ENCODE measurements around the gene FHOD3.

FHOD3 gene

DNA sequence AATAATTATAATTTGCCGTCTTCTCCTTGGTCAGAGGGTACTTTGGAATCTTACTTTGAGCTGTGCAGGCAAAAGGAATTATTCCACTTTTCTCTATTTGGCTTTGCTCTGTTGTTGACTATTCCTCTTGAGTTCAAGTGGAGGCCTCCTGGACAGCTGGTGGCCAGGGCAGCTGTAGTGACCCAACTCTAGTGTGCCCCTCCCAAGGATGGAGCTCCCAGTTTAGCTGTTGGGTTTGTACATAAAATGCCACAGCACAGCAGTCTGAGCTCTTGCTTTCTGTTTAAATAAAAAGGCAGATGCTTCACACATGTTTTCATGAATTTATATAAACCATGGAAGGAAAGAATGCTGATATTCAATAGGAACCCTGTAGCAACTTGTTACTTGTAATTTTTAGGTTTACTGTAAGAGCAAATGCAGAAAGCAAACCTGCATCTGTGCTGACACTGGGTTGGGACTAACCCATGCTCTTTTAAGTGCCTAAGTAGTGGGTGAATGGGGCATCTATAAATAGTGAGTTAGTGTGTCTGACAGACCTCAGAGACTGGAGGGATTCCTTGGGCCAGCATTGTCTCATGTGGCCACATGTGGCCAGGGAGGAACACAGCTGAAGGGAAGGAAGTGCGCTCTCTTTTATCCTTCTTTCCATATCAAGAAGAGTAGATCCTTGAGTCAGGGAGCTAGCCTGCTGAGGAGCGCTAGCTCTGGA, 121.8 kb downstream of the FHOD3 start:
- in situ Hi-C loops (cut with MboI; ENCODE audit: low pct_unique_long_range_greater_than_20kb, low sequenced_read_pairs), result no loop called here
- DNase-seq, result no peak

DNA sequence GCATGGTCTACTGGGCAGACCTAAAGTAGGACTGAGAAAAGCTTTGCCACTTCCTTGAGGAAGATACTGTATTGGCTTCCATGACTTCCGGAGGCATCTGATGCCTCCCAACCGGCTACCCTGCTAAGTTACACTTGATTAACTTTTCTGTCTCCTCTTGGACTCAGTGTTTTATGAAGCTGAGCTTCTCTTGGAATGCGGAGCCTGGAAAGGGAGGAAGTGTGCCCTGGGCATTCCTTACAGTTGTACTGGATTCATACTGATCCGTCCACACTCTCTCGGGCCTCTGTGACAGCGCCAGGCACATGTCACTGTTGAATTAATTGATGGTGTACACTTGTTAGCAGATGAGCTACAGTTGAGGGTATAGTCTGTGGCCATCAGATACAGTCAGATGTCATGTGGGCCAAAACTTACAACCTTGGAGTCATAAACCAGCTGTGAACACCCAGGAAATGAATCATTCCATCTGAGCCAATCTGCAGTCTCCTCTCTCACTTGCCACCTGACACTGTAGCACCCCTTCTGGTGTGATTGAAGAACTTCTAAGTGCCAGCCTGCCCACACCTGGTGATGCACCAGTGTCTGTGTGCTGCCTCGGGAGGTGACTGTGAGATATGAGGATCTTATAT, 122.5 kb downstream of the FHOD3 start:
- in situ Hi-C loops (cut with MboI; ENCODE audit: low pct_unique_long_range_greater_than_20kb, low sequenced_read_pairs), result no loop called here
- no peak for DNase-seq

DNA sequence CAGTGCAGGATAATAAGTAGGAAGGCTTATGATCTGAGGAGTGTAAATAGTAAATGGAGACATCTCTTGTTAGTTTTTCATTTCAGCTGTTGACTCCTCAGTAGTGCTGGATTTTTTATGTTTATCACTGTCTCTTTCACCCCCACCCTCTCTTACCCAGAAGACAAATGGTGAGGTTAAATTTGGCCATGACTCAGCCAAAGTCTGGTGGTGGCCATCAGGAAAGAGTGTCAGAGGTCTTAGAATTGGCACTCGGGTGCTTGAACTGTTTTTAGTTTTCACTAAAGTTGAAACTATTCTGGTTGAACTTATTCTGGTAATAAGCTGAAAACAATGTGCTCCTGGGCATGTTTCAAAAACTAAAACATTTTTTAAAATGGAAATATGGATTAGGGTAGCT, 123.3 kb downstream of the FHOD3 start:
- in situ Hi-C loops (cut with MboI; ENCODE audit: low pct_unique_long_range_greater_than_20kb, low sequenced_read_pairs), result no loop called here
- DNase-seq, result no peak

DNA sequence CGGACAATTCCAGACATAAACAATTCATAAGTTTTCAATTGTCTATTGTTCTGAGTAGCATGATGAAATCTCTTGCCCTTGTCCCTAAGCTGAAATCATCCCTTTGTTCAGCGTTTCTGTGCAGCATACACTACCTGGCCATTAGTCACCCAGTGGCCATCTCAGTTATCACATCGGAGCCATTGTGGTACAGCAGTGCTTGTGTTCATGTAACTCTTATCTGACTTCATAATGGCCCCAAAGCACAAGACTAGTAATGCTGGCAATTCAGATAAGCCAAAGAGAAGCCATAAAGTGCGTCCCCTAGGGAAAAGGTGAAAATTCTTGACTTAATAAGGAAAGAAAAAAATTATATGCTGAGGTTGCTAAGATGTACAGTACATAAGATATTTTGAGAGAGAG, 127.2 kb downstream of the FHOD3 start:
- in situ Hi-C loops (cut with MboI; ENCODE audit: low pct_unique_long_range_greater_than_20kb, low sequenced_read_pairs), result no loop called here
- DNase-seq, result no peak

DNA sequence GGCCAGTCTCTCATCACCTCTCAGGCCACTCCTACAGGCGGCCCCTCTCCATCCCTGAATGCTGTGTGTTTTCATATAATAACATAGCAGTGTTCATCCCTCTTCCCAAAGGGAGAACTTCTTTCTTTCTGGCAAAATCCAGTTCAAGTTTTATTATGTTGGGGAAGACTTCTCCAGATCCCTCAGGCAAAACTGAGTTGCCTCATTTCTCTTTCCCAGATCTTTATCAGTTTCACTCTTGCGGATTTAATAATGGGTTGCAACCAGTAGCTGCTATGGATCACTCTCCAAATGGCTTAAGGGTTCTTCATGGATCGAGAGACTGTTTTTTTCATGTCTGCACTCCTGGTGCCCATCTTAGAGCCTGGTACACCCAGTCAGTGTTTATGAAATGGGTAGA, 129.9 kb downstream of the FHOD3 start:
- in situ Hi-C loops (cut with MboI; ENCODE audit: low pct_unique_long_range_greater_than_20kb, low sequenced_read_pairs), result no loop called here
- no peak for DNase-seq

DNA sequence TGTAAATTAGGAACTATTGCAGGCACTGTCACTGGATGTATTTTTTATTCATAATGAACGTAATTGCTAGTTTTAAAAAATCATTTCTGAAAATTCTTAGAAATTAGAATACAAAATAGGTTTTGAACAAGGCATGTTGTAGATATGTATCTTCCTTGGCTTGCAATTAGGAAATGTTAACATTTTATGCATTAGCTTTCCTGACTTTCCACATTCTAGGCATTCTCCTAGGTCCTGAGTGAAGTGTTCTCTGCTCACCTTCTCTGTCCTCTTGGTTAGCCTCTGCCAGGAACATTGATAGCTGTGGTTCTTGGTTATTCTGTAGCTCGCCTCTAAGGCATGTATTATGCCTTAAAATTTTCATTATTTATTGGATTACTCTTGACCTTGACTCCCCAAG, 130.3 kb downstream of the FHOD3 start:
- DNase-seq, result no peak
- in situ Hi-C loops (cut with MboI; ENCODE audit: low pct_unique_long_range_greater_than_20kb, low sequenced_read_pairs), result no loop called here

DNA sequence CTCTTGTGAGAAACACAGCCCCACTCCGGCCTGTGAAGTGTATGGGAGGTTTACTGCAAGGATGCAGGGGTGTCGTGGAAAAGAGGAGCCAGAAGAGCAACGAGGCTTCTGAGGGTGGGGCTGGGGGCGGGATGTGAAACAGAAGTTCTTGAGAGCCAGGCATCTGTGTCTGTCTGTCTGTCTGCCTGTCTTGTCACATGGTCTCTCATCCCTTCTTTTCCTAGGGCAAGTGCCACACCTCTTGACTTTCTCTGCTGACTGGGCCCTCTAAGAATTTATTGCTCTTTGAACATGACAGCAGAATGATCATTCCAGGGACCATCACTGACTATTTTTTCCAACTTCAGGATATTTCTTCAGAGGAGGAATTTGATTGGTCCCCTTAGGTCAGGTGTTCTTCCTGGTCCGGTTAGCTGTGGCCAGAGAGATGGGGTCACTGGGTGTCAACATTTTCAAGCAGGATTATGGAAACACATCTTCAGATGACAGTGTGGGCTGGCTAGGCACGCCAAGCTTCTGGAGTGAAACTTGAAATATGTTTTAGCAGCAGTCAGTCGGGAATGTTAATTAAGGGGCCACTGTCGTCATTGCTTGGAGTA, 131.0 kb downstream of the FHOD3 start:
- in situ Hi-C loops (cut with MboI; ENCODE audit: low pct_unique_long_range_greater_than_20kb, low sequenced_read_pairs), result no loop called here

DNA sequence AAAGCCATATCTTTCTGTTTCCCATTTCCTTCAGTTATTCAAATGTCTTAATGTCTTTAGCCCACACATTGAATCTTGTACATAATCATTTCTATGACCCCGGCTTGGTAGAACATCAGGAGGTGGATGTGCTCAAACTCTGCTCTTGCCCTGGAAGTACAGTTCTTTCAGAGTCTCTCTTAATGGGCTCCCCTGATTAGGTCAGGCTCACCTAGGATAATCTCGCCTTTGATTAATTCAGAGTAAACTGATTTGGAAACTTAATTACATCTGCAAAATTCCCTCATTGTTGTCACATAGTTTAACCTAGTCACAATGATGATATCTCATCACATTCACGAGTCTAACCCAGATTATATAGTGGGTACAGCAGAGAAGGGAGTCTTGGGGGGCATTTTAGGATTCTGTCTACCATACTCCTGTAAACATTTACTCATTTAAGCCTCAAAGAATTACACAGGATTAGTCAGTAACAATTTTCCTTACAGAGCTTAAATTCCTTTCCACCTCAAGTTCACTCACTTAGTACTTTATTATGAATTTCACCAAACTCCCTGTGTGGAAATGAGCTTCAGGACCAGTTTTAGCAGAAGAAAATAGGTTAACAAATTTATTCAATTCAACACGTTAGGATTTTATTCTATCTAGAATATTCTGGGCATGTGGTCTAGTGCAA, 135.5 kb downstream of the FHOD3 start:
- DNase-seq, result no peak
- in situ Hi-C loops (cut with MboI; ENCODE audit: low pct_unique_long_range_greater_than_20kb, low sequenced_read_pairs), result no loop called here

More for the DNA sequence above, 131.0 kb downstream of the FHOD3 start:
- DNase-seq, result no peak

DNA sequence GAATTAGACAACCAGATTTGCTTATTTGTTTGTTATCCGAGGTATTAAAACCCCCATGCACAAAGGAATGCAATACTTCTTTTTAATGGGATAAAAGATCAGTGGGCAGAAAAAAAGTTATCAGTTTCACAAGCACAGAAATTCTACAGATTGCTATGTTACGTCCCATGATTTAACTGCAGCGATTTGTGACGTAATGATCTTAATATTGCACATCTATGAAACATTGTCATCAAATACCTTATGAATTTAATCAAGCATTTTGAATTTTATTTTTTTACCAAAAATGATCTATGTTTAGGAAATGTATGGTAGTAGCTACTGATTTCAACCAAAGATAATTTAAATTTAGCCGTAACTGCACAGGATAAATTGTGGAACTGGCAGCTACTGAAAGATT, 138.9 kb downstream of the FHOD3 start:
- no peak for DNase-seq
- in situ Hi-C loops (cut with MboI; ENCODE audit: low pct_unique_long_range_greater_than_20kb, low sequenced_read_pairs), result no loop called here

DNA sequence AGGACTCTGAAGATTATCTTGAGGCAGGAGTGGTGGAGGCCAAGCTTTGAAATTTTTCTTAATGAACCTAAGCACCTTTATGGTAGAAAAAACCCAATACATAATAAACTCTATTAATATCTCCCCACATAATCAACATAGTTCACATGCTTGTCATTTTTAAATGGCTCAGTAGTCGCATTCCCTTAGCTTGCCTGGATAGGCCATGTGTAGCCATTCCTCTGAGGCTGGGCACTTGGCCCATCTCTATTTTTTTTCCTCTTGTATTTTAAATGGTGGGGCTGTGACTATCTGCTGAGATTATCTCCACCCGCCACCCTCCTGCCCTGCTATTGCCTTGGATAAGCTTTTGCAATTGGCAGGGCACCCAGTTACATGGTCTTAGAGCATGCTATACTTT, 143.1 kb downstream of the FHOD3 start:
- in situ Hi-C loops (cut with MboI; ENCODE audit: low pct_unique_long_range_greater_than_20kb, low sequenced_read_pairs), result no loop called here
- no peak for DNase-seq

DNA sequence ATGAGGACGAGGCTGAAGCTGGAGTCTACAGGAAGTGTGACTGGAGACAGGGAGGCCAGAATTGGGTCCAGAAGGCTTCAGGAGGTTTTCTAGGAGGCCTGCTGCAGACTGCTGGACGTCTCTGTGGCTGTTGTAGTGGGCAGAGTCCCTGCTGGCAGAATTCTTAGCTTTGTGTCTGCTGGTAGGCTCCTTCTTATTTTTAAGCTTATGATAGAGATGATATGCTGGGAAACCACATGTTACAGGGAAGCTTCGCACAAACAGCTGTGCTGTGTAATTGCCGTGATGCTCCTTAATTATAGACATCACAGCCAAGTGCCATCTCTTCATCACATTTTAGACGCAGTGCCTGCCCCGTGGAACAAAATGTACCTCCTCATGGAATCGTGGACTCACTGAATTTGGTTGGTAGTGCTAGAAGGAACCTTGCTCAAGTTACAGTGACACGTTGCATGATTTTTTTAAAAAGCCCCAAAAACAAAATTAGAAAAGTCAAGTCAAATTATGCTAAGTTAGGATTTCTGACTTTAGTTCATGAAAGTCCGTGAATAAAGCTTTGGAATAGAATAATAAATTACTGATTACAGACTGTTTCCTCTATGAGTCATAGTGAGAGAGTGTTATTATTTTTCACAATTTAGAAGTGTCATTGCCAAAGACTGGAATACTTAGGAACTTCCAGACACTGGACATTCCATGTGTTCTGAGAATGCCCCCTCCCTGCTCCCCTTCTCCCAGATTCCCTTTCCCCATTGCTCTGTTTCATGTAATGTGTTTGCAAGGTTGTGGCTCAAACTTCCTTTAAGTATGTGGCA, 144.1 kb downstream of the FHOD3 start:
- in situ Hi-C loops (cut with MboI; ENCODE audit: low pct_unique_long_range_greater_than_20kb, low sequenced_read_pairs), result no loop called here
- no peak for DNase-seq

DNA sequence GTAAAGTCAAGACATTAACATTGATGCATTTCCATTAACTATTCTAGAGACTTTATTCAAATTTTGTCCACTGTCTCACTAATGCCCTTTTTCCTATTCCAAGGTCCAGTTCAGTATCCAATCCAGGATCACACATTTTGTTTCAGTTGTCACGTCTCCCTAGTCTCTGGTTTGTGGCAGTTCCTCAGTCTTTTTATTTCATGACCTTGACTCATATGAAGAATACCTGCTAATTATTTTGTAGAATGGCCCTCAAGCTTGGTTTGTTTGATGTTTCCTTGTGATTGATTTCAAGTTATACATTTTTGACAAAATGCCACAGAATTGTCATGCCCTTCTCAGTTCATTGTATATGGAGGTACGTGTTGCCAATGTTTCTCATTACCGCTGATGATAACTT, 145.2 kb downstream of the FHOD3 start:
- no peak for DNase-seq
- in situ Hi-C loops (cut with MboI; ENCODE audit: low pct_unique_long_range_greater_than_20kb, low sequenced_read_pairs), result no loop called here

DNA sequence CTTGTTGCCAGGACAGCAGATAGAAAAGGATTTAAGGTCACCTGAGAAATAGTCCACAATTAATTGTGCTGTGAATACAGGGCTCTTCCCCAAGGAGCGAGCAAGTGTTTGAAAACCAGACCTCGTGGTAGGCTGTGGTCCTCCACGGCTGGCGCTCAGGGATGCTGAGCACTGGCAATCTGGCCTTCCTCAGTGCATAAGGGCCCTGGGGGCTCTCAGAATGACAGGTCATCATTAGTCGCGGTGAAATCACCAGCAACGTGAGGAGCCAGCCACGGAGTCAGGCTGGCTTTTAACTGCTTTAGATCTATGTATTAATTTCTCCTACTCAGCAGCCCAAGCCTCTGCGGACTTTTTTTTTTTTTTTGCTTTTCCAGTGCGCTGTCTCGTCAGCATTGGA, 148.5 kb downstream of the FHOD3 start:
- no peak for DNase-seq

DNA sequence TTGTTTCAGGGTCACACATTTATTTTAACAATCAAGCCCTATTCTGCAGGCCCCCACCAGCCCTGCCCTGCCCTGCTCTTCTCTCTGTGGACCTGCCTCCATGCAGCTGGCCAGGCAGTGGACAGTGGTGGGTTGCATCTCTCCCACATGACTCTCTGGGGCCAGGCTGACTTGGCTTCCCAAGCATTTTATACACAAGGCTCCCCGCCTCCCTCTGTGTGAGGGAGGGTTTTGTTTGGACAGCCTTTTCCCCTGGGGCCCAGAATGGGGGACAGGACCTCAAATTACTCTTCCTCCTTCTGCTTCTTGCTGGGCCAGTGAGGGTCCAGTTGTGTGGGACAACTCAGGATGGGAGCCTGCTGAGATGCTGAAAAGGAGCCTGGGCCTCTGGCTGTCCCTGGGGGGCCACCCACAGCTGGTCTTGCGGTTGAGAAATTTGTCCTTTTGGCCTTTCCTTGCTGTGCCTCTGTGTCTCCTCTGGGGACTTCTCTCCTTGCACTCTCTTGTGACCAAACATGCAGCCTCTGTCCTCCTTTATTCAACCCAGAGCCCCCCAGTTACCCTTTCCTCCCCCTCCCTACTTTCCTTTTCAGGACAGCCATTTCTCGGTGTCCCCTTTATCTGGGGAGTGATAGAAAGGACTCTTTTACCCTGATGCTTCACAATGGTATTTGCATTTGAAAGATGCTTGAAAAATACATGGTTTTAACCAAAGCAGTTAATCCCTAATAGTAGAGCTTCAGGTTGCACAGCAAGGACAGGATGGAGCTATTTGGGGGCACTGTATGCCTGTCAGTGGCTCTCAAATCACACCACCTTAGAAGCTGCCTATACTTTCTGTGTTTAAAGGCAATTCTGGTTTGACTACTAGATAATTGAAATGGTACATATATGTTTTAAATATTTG, 151.1 kb downstream of the FHOD3 start:
- no peak for DNase-seq
- in situ Hi-C loops (cut with MboI; ENCODE audit: low pct_unique_long_range_greater_than_20kb, low sequenced_read_pairs), result no loop called here

More for the DNA sequence above, 148.5 kb downstream of the FHOD3 start:
- in situ Hi-C loops (cut with MboI; ENCODE audit: low pct_unique_long_range_greater_than_20kb, low sequenced_read_pairs), result no loop called here

DNA sequence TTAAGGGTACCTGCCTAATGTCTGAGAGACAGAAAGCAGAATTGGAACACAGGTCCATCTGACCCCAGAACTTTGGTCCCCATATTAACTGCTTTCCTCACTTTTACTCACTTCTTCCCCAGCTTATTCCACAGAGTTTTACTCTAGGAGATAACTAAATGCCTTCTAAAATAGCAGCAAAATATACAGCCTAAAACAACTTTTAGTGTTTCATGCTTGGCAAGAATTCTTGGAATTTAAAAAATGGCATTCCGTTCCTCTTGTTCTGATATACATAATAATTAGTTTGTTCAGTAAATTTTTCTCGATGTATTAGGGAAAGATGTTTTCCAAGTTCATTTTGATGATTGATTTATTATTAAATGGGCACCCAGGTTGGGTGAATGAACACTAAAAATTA, 151.9 kb downstream of the FHOD3 start:
- no peak for DNase-seq
- in situ Hi-C loops (cut with MboI; ENCODE audit: low pct_unique_long_range_greater_than_20kb, low sequenced_read_pairs), result no loop called here

DNA sequence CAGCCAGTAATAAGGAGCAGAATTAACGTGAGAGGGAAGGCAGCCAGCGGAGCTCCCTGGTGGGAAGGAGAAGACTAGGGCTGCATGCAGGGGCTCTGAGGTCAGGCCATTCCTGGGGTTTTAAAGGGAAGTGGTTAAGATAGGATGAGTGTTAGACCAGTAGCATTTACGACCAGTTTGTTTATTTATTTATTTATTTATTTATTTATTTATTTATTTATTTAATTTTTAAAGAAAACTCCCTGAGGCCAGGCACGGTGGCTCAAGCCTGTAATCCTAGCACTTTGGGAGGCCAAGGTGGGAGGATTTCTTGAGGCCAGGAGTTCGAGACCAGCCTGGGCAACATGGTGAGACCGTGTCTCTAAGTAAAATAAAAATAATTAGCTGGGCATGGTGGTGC, 152.8 kb downstream of the FHOD3 start:
- no peak for DNase-seq
- in situ Hi-C loops (cut with MboI; ENCODE audit: low pct_unique_long_range_greater_than_20kb, low sequenced_read_pairs), result no loop called here

DNA sequence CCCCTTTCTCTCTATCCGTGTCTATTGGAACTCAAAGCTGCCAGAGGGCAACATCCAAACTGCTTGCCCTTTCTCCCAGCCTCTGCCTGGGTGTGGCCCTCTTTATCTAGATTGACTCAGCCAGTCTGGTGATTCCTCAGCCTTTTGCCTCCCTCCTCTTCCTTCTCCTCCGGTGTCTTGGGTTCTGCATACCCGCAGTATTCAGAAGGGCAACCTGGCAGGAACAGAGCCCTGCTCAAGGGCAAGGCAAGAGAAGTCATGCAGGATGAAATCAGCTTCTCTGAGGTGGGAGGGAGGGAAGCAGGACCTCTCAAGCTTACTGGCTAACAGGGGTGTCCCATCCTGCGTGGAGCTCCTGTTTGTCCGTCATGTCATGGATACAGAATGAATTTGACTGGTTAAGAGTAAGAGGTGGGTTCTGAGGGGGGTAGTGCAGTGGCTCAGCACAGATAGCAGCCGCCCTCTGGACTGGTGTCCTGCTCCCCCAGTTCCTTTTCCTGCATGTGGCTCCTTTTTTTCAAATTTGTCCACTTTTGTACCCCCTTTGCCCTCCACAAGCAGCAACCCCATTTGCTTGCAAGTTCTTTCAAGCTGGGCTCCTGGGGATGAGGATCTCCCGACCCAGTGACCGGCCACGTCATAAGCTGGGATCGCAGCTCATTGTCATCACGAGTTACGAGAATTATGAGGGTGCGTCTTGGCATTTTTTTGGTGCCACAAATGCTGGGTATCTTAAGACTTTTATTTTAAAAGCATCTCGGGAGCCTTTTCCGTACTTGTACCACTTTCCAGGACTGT, 154.1 kb downstream of the FHOD3 start:
- in situ Hi-C loops (cut with MboI; ENCODE audit: low pct_unique_long_range_greater_than_20kb, low sequenced_read_pairs), result no loop called here
- no peak for DNase-seq

DNA sequence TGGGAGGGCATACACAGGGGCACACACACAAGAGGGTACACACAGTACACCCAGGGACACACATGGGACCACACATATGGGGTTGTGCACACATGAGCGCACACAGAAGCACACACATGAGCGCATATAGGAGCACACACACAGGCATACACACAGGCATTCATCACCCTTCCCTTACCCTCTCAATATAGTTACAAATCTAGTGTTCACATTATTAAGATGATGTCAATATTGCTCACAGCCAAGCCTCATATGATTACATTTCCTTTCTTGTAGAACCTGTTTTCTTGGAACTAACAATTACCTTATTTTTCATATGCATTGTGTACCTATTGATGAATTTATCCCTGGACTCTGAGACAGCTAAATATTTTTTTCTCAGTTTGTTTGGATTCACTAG, 156.7 kb downstream of the FHOD3 start:
- in situ Hi-C loops (cut with MboI; ENCODE audit: low pct_unique_long_range_greater_than_20kb, low sequenced_read_pairs), result no loop called here
- DNase-seq, result no peak

All from KBM-7 (cell line).